Stimulated activated naive CD4-positive, alpha-beta T cell (primary cell): ENCODE results near the gene CHAC1.

Experiments
- DNase-seq, 6 experiments: peaks; one replicate each; lab custom pipeline; 2025; lab: John Stamatoyannopoulos, UW

CHAC1 gene

DNA sequence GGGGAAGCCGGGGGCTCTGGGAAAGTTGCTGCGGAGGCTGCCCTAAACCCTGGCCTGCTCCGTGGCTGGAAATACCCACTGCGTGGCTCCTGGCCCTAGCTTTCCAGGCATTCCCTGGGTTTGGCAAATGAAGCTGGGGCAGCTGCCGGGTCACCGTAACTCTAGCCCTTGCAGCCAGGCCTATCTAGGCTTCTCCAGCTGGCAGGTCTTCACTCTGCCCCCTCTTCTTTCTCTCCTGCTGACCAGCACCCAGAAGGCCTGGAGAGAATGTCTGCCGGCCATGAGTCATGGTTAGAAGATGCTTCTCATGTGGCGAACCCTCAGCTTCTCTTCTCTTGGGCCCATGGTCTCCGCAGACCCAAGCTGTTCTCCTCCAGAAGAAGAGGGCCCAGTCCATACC lies 29.7 kb upstream of the CHAC1 start:
- no peak for DNase-seq

- DNase-seq: no peak
Observed at GRCh38 chr15:40925495-40925862, 27.8 kb upstream of the CHAC1 start.

DNA sequence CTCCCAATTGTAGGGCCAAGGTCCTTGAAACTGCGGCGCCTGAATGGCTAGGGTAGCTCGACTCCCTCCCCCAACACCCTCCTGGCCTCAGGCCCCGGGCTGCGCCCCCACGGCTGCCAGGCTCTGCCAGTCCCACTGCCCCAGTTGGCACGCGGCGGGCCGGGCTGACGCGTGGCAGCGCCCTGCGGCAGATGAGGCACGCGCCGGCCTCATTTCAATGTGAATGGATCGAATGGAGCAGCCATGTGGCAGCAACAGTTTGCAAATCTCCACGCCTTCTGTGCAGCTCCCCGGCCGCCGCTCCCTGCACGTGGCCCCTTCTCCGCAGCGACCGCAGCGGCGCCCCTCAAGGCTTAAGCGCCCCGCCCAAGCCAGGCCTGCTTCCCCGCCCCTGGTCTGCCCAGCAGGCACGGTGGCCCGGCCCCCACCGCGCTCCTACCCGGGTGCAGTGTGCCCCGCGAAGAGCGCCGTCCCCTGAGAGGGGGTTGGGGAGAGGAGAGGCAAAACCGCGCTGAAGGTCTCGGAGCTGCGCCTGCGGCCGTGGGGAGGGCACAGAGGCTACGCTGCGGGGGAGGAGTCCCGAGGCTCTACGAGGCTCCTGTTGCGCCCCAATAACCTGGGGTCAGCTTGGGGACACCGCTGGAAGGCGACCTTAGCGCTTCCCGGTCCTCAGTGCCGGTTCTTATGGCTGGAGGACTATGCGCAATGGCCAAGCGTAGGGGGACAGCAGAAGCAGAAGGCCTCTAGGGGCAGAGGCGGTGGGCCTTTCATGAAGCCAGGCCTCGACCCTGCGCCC lies 27.2 kb upstream of the CHAC1 start:
- peak in 3 of 6 experiments; percentile 11 to 36 (median 17) for DNase-seq

- DNase-seq: no peak
Observed at GRCh38 chr15:40926659-40927494, 26.4 kb upstream of the CHAC1 start.

- peak in 1 of 6 experiments; percentile 15 for DNase-seq
Observed at GRCh38 chr15:40927495-40927872, 25.8 kb upstream of the CHAC1 start.

- peak in 1 of 6 experiments; percentile 33 for DNase-seq
Observed at GRCh38 chr15:40927873-40928806, 25.1 kb upstream of the CHAC1 start.

GRCh38 chr15:40928821-40929659 lies 24.2 kb upstream of the CHAC1 start, which contains the start of gene DLL4:
Gene DLL4 (plus strand): TSS chr15:40929340. CDS start chr15:40929669, 329 bp downstream.
- DNase-seq: peak in 4 of 6 experiments; percentile 36 to 51 (median 44)

DNA sequence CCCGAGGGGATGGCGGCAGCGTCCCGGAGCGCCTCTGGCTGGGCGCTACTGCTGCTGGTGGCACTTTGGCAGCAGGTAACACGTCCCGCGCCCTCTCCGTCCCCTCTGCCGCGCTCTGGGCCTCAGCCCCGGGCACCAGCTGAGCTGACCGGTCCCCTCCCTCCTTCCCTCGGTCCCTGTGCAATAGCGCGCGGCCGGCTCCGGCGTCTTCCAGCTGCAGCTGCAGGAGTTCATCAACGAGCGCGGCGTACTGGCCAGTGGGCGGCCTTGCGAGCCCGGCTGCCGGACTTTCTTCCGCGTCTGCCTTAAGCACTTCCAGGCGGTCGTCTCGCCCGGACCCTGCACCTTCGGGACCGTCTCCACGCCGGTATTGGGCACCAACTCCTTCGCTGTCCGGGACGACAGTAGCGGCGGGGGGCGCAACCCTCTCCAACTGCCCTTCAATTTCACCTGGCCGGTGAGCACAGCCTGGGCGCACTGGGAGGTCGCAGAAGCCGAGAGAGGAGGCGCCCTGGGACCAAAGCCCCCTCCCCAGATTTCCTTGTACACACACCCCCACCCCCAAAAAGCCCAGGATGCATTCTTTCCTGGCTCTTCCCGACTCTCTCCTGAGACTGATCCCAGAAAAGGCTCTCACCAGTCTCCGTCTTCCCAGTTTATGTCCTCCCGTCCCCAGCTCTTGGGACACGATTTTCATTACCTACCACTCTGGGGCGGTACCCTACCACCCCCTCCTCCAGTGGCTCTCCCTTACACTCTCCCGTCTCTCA lies 23.4 kb upstream of the CHAC1 start:
- no peak for DNase-seq

GRCh38 chr15:40930430-40931299 lies 22.6 kb upstream of the CHAC1 start:
- DNase-seq: peak in 5 of 6 experiments; percentile 8 to 46 (median 29)

GRCh38 chr15:40931300-40932142 lies 21.8 kb upstream of the CHAC1 start:
- no peak for DNase-seq

DNA sequence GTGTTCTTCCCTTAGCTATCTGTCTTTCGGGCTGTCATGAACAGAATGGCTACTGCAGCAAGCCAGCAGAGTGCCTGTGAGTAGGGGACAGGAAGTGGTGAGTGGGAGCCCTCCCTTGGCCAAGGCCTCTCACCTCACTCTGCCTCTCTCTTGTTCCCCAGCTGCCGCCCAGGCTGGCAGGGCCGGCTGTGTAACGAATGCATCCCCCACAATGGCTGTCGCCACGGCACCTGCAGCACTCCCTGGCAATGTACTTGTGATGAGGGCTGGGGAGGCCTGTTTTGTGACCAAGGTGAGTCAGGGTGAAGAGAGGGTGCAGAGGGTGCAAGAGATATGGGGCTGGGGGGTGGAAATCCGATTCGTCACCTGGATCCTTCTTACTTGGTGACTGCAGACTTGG lies 21.1 kb upstream of the CHAC1 start:
- no peak for DNase-seq

DNA sequence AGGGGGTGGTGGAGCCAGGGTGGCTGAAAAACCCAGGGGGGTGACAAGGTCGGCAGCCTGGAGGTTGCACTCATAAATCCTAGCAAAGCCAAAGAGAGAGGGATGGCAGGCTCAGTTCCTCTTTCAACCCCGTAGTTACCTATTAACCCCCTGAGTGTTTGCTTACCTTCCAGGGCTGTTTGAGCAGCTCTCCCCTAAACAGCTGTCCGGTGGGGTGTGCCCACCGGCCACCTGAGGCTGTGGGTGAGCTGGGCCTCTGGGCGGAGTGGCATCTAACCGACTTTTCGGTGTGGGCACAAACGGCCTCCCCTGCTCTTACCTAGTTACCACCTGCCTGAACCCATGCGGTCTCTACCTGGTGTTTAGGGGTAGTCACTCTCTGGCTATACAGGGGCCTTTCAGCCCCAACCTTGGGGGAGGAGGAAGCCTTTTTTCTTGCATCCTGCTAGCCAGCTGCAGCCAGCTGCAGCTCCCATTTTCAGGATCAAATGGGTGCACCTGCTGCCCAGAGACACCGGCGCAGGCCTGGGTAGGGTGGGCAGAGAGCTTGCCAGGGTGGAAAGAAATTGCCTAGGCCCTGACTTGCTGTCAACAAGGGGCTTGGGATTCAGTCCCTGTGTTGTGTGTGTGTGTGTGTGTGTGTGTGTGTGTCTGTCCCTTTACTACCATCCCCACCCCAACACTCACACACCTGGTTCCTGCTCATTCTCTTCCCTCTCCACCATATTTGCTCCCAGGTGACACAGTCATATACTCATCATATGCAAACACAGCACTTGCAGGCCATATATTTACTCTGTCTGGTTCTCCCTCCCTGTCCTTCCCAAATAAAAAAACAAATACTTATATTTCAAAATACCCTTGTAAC lies 20.4 kb upstream of the CHAC1 start:
- no peak for DNase-seq

DNA sequence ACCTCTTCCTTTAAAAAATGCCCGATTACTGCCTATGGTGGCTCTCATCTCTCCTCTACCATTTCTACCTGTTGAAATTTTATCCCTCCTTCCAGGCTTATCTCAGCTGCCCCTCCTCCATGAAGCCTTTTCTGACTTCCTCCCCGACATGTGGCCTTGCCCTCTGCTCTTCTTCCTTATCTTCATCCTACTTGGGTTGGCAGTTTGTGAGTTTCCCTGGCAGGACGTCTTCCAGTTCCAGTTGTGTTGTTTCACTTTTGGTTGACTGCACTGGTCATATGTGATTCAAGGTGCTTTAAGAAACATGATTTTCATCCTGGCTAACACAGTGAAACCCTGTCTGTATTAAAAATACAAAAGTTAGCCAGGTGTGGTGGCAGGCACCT lies 19.8 kb upstream of the CHAC1 start:
- DNase-seq: no peak

DNA sequence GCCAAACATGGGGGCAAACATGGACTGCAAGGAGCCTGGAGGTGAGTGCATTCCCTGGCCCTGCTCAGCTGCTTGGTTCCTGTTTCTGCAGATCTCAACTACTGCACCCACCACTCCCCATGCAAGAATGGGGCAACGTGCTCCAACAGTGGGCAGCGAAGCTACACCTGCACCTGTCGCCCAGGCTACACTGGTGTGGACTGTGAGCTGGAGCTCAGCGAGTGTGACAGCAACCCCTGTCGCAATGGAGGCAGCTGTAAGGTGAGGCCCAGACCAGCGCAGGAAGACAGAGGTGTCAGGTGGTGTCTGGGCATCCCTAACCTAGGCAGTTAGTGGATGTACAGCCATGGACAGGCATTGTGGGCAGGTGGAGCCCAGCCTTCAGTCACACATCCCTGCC lies 18.8 kb upstream of the CHAC1 start:
- DNase-seq: no peak

GRCh38 chr15:40936234-40936708 lies 17.0 kb upstream of the CHAC1 start:
- DNase-seq: no peak

- no peak for DNase-seq
Observed at GRCh38 chr15:40936709-40937666, 16.3 kb upstream of the CHAC1 start.
